GM18909 (cell line): Measurements from ENCODE around the gene SSTR5.

Experiments used
- ATAC-seq: cut with Tn5 transposase; IDR thresholded peaks from one replicate; pipeline ENCODE4 v1.9.1; 2021; ENCODE audit warnings: mild to moderate bottlenecking; ENCODE audit not compliant: unreplicated experiment, poor library complexity

The SSTR5 gene

GRCh38 chr16:1038932-1039331, 33.6 kb upstream of the SSTR5 start:
- no peak for ATAC-seq

GRCh38 chr16:1039762-1040161, 32.8 kb upstream of the SSTR5 start:
- ATAC-seq = no peak

- no peak for ATAC-seq
These were observed 32.2 kb upstream of the SSTR5 start for GRCh38 chr16:1040346-1040745.

GRCh38 chr16:1042049-1042744, 30.4 kb upstream of the SSTR5 start:
- no peak for ATAC-seq

GRCh38 chr16:1042866-1043265, 29.7 kb upstream of the SSTR5 start:
- no peak for ATAC-seq

GRCh38 chr16:1043881-1044451, 28.6 kb upstream of the SSTR5 start:
- no peak for ATAC-seq

- ATAC-seq = no peak
These were observed 27.9 kb upstream of the SSTR5 start for GRCh38 chr16:1044460-1045309.

- no peak for ATAC-seq
These were observed 27.1 kb upstream of the SSTR5 start for GRCh38 chr16:1045310-1045992.

- no peak for ATAC-seq
These were observed 26.3 kb upstream of the SSTR5 start for GRCh38 chr16:1045993-1046911.

GRCh38 chr16:1047123-1047522, 25.4 kb upstream of the SSTR5 start:
- ATAC-seq = no peak

- ATAC-seq = no peak
These were observed 24.7 kb upstream of the SSTR5 start for GRCh38 chr16:1047801-1048200.

- no peak for ATAC-seq
These were observed 24.0 kb upstream of the SSTR5 start for GRCh38 chr16:1048442-1049112.

GRCh38 chr16:1049113-1049975, 23.2 kb upstream of the SSTR5 start:
- no peak for ATAC-seq

- no peak for ATAC-seq
These were observed 22.6 kb upstream of the SSTR5 start for GRCh38 chr16:1049976-1050247.

- no peak for ATAC-seq
These were observed 22.0 kb upstream of the SSTR5 start for GRCh38 chr16:1050516-1050915.

GRCh38 chr16:1050921-1051320, 21.6 kb upstream of the SSTR5 start:
- ATAC-seq = no peak

GRCh38 chr16:1051446-1051845, 21.1 kb upstream of the SSTR5 start:
- ATAC-seq = no peak

- ATAC-seq = no peak
These were observed 19.8 kb upstream of the SSTR5 start for GRCh38 chr16:1052721-1053120.

- no peak for ATAC-seq
These were observed 19.4 kb upstream of the SSTR5 start for GRCh38 chr16:1053121-1053521.
